ENCODE measurements around the gene DYNLT1. TPM values are rescaled to one million over a fixed set of nuclear protein-coding genes. Genes with fewer than 3 reads are reported as not detected.

DYNLT1 gene
- total and polyA plus RNA-seq, 2 of the 4 experiments (the other 2 are of a cell fraction): 235 to 349 TPM

DNA sequence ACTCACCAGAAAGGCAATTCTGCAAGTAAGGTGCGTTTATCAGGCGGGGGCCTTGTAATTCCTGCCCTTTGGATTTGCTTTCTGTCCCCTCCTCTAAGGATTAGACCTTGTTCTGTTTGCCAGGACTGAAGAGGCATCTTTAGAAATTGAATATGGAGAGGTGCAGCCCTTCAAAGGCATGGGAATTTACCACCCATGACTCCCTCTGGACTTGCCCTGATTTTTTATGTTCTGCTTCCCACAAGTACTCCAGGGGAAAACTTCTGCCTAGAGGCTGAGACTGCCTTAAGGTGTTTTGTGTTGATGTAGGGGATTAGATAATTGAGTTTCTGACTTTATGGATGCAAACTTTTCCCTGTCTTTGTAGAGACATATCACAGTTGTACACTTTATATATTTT is 35.5 kb upstream of the DYNLT1 start:
- Histone ChIP-seq H2BK20ac (ENCODE audit: low read depth, low read length) (no peak overlapping the region), H2BK5ac (ENCODE audit: low read depth, low read length, poor library complexity, severe bottlenecking) (no peak overlapping the region), H2AK9ac (replicated peaks; ENCODE audit: low read depth, low read length, poor library complexity) (no peak overlapping the region), H3K14ac (replicated peaks; ENCODE audit: low read depth, low read length) (no peak overlapping the region), H2AK5ac (ENCODE audit: low read depth, low read length) (no peak overlapping the region), H2BK120ac (ENCODE audit: low read depth, low read length) (no peak overlapping the region), H4K8ac (ENCODE audit: low read depth in 2 of 2, low read length in 2 of 2) (no peak overlapping the region), H3K4ac (ENCODE audit: low read depth, low read length) (no peak overlapping the region), H3K4me2 (ENCODE audit: low read depth, low read length) (no peak overlapping the region), H3K9me3 (ENCODE audit: control insufficient read depth, insufficient read depth, low read length) (no peaks in the 10 kb centered on the region), H4K5ac (ENCODE audit: low read depth, low read length) (no peak overlapping the region), H4K20me1 (ENCODE audit: insufficient read depth, low read length) (no peaks in the 10 kb centered on the region), H3K79me1 (ENCODE audit: low read depth in 1 of 2, low read length in 2 of 2) (no peaks in the 10 kb centered on the region), H3K9ac (ENCODE audit: low read depth, low read length) (no peak overlapping the region), H3K9me1 (ENCODE audit: insufficient read depth, low read length) (no peaks in the 10 kb centered on the region), H2AFZ (replicated peaks; ENCODE audit: low read length, poor library complexity) (no peak overlapping the region), H3K36me3 (ENCODE audit: control insufficient read depth, insufficient read depth, low read length) (no peaks in the 10 kb centered on the region), H3K23ac (ENCODE audit: low read depth, low read length) (no peak overlapping the region), H3K4me1 (ENCODE audit: control insufficient read depth, insufficient read depth, low read length) (0 out of 2 replicates have a peak, but pooled peaks cover 2% of the 10 kb centered on the region), H3K27me3 (ENCODE audit: control insufficient read depth, insufficient read depth, low read length) (no peaks in the 10 kb centered on the region), H3K56ac (ENCODE audit: extremely low read depth, insufficient read depth, low read length) (no peak overlapping the region), H3K18ac (ENCODE audit: low read depth, low read length) (no peak overlapping the region), H2BK15ac (ENCODE audit: low read depth, low read length) (no peak overlapping the region), H3K27ac (ENCODE audit: insufficient read depth, low read length) (no peak overlapping the region), H3K4me3 (ENCODE audit: insufficient read depth, low read depth, low read length) (no peak overlapping the region), H4K91ac (ENCODE audit: insufficient read depth, low read depth, low read length) (no peak overlapping the region)
- ChIA-PET CTCF (no interaction called here), POLR2A (ENCODE audit: unreplicated experiment) (no interaction called here)
- no TSS peak for BruUV-seq (replicated peaks)
- DNase-seq: no peak
- dilution Hi-C loops (cut with HindIII; ENCODE audit: low sequenced_read_pairs, unreplicated experiment) (no loop called here), in situ Hi-C loops (cut with MboI; ENCODE audit: low sequenced_read_pairs) (no loop called here), intact Hi-C loops (cut with micrococcal nuclease) (no loop called here)
- TF ChIP-seq CHD1 (IDR thresholded peaks at IDR 0.05; ENCODE audit: low read depth, low read length) (no peak), POLR2A (IDR thresholded peaks at IDR 0.05; ENCODE audit: low read depth, low read length) (no peak), NFE2L2 (IDR thresholded peaks at IDR 0.05; ENCODE audit: low read depth, low read length) (no peak), RFX5 (IDR thresholded peaks at IDR 0.05; ENCODE audit: low read depth, low read length) (no peak), MAZ (IDR thresholded peaks at IDR 0.05; ENCODE audit: borderline replicate concordance, low read depth, low read length) (no peak)
- TF ChIP-seq, protein P1, sequence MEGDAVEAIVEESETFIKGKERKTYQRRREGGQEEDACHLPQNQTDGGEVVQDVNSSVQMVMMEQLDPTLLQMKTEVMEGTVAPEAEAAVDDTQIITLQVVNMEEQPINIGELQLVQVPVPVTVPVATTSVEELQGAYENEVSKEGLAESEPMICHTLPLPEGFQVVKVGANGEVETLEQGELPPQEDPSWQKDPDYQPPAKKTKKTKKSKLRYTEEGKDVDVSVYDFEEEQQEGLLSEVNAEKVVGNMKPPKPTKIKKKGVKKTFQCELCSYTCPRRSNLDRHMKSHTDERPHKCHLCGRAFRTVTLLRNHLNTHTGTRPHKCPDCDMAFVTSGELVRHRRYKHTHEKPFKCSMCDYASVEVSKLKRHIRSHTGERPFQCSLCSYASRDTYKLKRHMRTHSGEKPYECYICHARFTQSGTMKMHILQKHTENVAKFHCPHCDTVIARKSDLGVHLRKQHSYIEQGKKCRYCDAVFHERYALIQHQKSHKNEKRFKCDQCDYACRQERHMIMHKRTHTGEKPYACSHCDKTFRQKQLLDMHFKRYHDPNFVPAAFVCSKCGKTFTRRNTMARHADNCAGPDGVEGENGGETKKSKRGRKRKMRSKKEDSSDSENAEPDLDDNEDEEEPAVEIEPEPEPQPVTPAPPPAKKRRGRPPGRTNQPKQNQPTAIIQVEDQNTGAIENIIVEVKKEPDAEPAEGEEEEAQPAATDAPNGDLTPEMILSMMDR (conservative IDR thresholded peaks at IDR 0.05; ENCODE audit: low read depth, low read length): no peak
- WGBS, 2 experiments (ENCODE audit: extremely low coverage in 2 of 2, insufficient read length in 1 of 2): no CpG with 5 or more reads among the region's 2 CpGs
- ATAC-seq (ENCODE audit: low read depth): no peak

Data from IMR-90 (cell line).